ENCODE data around the gene SYK. TPM values are rescaled to one million over a fixed set of nuclear protein-coding genes. Genes with fewer than 3 reads are reported as not detected.

SYK gene
- total RNA-seq, 4 donors from 2014 or later = 0.53 to 3.3 (median 2.0) TPM

DNA sequence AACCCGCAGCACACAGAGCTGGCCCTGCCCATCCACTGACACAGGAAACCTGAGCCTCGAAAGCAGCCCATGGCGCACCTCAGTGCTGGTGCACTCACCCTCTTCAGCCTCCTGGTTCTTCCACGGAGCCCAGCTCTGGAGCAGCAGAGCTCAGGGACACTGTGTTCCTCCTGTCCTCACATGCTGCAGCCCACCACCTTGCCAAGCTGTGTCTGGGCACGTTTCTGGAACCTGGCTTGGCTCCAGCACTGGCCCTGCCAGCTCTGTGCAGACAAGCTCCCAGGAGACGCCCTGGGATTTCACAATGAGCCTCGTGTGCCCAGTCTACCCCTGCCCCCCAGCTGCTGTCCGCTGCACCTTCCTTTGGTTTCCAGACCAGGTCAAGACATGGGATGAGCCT lies 119.5 kb downstream of the SYK start:
- intact Hi-C loops (cut with DNase I; ENCODE audit: low total_unique reads) = loop anchor here (1.0 to 5.0 kb wide), 9 partner anchors 142 to 1534 kb away; partner anchors contain the start of gene AUH

GRCh38 chr9:90921969-90922368 lies 120.3 kb downstream of the SYK start:
- peaks cover 21 to 25% of the 10 kb centered on the region in 2 donors for H3K4me1 ChIP-seq
- no peak for ATAC-seq
- in situ Hi-C loops (cut with MboI; ENCODE audit: low sequenced_read_pairs in 4 of 4) = loop anchor here (10.0 to 25.0 kb wide), 3 partner anchors 63 to 765 kb away; no protein-coding TSS in a partner anchor
- H3K36me3 ChIP-seq = no peaks in the 10 kb centered on the region
- DNase-seq = no peak
- H3K4me3 ChIP-seq = no peak overlapping the region
- H3K9me3 ChIP-seq = no peaks in the 10 kb centered on the region
- peak overlapping the region in 3 of 4 donors; percentile 91 to 93 (median 93) for H3K27ac ChIP-seq
- intact Hi-C loops (cut with DNase I; ENCODE audit: low total_unique reads) = loop anchor here (1.0 to 5.0 kb wide), 9 partner anchors 141 to 1535 kb away; partner anchors contain the start of gene AUH
- no peak for TF ChIP-seq POLR2A (IDR thresholded peaks at IDR 0.05)
- TF ChIP-seq, protein P1, sequence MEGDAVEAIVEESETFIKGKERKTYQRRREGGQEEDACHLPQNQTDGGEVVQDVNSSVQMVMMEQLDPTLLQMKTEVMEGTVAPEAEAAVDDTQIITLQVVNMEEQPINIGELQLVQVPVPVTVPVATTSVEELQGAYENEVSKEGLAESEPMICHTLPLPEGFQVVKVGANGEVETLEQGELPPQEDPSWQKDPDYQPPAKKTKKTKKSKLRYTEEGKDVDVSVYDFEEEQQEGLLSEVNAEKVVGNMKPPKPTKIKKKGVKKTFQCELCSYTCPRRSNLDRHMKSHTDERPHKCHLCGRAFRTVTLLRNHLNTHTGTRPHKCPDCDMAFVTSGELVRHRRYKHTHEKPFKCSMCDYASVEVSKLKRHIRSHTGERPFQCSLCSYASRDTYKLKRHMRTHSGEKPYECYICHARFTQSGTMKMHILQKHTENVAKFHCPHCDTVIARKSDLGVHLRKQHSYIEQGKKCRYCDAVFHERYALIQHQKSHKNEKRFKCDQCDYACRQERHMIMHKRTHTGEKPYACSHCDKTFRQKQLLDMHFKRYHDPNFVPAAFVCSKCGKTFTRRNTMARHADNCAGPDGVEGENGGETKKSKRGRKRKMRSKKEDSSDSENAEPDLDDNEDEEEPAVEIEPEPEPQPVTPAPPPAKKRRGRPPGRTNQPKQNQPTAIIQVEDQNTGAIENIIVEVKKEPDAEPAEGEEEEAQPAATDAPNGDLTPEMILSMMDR (IDR thresholded peaks at IDR 0.05 in 4 of 5, conservative IDR thresholded peaks at IDR 0.05 in 1 of 5) = no peak
- no peaks in the 10 kb centered on the region for H3K27me3 ChIP-seq

More for the DNA sequence above, 119.5 kb downstream of the SYK start:
- ATAC-seq (peak; percentile 77 to 82), DNase-seq (peak; percentile 95 to 99)
- in situ Hi-C loops (cut with MboI; ENCODE audit: low sequenced_read_pairs in 4 of 4) = loop anchor here (10.0 to 25.0 kb wide), 3 partner anchors 64 to 766 kb away; no protein-coding TSS in a partner anchor
- no peak overlapping the region for H3K4me3 ChIP-seq
- H3K9me3 ChIP-seq = no peaks in the 10 kb centered on the region
- no peaks in the 10 kb centered on the region for H3K36me3 ChIP-seq
- peaks cover 21 to 25% of the 10 kb centered on the region in 2 donors for H3K4me1 ChIP-seq
- peak overlapping the region; percentile 81 to 93 (median 92) for H3K27ac ChIP-seq
- TF ChIP-seq, protein P1 (IDR thresholded peaks at IDR 0.05 in 4 of 5, conservative IDR thresholded peaks at IDR 0.05 in 1 of 5) = peak in 1 of 5 experiments; percentile 19
- no peak for TF ChIP-seq POLR2A (IDR thresholded peaks at IDR 0.05)
- H3K27me3 ChIP-seq = no peaks in the 10 kb centered on the region

- ATAC-seq (no peak), DNase-seq (no peak)
- Histone ChIP-seq H3K27me3 (no peaks in the 10 kb centered on the region), H3K9me3 (no peaks in the 10 kb centered on the region), H3K27ac (no peak overlapping the region), H3K4me3 (no peak overlapping the region), H3K36me3 (no peaks in the 10 kb centered on the region), H3K4me1 (peaks cover 8 to 9% of the 10 kb centered on the region in 2 donors)
- in situ Hi-C loops (cut with MboI; ENCODE audit: low sequenced_read_pairs in 4 of 4) (loop anchor here in 2 of 4 donors (10.0 kb wide), 2 partner anchors 59 to 269 kb away; no protein-coding TSS in a partner anchor), intact Hi-C loops (cut with DNase I; ENCODE audit: low total_unique reads) (no loop called here)
- TF ChIP-seq, protein P1 (IDR thresholded peaks at IDR 0.05 in 4 of 5, conservative IDR thresholded peaks at IDR 0.05 in 1 of 5) = no peak
- no peak for TF ChIP-seq POLR2A (IDR thresholded peaks at IDR 0.05)
These were observed 124.1 kb downstream of the SYK start for GRCh38 chr9:90925581-90926257.

GRCh38 chr9:90926936-90927335 lies 125.3 kb downstream of the SYK start:
- Histone ChIP-seq H3K4me3 (no peak overlapping the region), H3K27me3 (no peaks in the 10 kb centered on the region), H3K36me3 (no peaks in the 10 kb centered on the region), H3K27ac (no peak overlapping the region), H3K4me1 (no peaks in the 10 kb centered on the region), H3K9me3 (no peaks in the 10 kb centered on the region)
- intact Hi-C loops (cut with DNase I; ENCODE audit: low total_unique reads) = no loop called here
- DNase-seq (no peak), ATAC-seq (no peak)
- in situ Hi-C loops (cut with MboI; ENCODE audit: low sequenced_read_pairs in 4 of 4) = loop anchor here in 2 of 4 donors (10.0 kb wide), 2 partner anchors 58 to 268 kb away; no protein-coding TSS in a partner anchor
- TF ChIP-seq POLR2A (IDR thresholded peaks at IDR 0.05) = no peak
- TF ChIP-seq, protein P1 (IDR thresholded peaks at IDR 0.05 in 4 of 5, conservative IDR thresholded peaks at IDR 0.05 in 1 of 5) = no peak
